HuH-7.5 (cell line): Measurements from ENCODE around the gene LINC01488.
A peak's percentile ranks its signal among the peaks of the same experiment; 100 is the strongest.

Source experiments
- DNase-seq: peaks from one replicate; pipeline ENCODE4 v3.0.0; 2011; ENCODE audit warnings: low spot score

LINC01488 gene

DNA sequence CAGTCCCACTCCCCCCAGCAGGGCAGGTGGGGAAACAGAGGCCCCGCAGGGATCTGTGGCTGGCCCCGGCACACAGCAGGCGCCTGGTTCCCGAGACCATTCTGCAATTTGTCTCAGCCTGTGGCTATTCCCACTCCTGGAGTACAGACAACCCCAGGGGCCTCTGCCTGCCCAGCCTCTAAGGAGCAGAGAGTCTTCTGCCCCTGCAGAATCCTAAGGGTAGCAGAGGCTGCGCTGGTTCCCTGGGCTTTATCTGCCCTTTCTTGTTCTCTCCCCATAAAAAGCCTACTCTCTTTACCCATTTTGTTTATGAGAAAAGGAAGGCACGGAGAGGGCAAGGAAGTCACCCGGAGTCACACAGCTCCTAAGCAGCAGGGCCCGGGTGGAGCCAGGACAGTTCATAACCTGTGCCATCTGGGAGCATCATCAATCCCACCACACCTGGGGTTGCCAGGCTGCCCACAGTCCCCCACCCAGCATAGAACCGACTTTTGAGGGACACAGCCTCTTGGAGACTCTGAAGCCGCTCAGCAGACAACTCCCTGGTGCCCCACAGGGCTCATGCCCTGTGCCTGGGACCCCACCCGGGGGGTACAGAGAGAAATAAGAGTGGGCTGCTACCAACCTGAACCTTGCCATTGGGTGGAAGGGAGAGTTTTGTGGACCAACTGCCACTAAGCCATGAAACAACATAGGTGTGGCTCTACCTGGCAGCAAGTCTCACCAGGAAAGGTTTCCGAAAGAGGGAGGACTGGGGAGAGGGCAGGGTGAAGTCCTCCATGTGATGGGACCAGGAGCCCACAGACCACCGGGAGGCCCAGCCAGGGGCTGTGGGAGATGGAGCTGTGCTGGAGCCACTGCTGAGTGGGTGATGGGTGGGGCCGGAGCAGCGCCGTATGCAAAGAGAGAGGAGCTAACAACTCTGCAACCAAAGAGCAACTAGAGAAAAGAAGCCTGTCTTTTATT, 17.2 kb upstream of the LINC01488 start:
- no peak for DNase-seq

DNA sequence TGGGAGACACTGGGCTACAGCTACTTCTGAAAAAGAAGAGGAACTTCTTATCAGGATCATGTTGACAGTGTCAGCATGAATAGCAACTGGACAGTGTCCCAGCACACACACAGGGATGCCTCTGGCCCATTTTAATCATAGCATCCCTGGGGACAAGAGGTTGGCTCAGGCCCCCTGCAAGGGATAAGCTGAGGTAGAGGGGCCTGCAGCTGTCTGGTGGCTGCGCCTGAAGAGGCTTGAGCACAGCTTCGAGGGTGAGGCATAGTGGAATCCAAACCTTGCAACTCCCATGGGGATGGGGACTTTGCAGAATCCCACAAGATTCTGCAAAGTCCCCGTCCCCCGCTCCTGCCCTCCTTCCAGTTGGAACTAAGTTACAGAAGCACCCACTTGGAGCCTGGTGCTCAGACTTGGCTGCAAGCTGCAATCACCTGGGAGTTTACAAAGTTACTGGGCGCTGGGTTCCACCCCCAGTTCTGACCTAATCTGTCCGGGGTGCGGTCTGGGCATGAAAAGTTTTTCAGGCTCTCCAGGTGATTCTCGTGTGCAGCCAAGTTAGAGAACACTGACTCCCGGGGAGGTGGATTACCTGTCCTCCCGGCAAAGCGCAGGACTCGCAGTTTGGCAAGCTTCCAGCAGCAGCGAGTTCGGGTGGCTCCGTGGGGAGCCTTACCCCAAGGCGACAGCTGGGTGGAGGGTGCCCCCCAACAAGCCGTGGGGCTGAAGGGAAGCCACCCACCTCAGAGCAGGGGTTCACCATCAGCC, 16.0 kb upstream of the LINC01488 start:
- no peak for DNase-seq

DNA sequence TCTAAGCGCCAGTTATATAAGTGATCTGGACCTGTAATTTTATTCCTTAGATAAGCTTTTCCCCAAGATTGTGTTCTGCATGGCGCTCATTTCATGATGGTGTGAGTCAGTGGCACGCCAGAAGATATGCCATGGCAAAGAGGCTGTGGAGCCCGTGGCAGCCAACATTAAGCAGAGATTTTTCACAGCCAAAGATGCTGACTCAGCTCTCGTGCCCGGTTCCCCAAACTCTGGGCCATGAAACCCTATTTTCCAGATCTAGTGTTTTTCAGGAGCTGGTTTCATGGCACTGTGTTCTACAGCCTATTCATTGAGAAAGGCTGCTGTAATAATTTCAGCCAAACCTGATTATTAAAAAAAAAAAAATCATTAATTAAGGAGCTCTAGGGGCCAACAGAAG, 15.4 kb upstream of the LINC01488 start:
- DNase-seq: no peak

DNA sequence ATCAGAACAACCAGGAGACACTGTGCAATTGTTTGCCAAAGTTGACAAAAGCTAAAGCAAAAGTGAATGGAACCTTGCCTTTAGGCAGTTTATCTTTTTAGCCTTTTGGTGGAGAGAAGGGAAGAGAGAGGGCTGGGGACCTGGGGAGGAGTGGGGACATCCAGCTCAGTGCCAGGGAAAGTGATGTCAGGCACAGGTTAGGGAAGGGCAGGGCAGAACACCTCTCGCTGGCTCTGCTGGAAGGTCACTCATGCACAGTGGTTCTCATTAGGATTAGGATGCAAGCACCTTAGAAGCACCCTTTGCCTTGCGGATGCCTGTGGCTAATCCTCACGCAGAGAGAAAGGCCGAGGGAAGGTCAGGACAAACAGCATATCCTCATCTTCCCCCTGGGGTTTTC, 14.3 kb upstream of the LINC01488 start:
- no peak for DNase-seq

DNA sequence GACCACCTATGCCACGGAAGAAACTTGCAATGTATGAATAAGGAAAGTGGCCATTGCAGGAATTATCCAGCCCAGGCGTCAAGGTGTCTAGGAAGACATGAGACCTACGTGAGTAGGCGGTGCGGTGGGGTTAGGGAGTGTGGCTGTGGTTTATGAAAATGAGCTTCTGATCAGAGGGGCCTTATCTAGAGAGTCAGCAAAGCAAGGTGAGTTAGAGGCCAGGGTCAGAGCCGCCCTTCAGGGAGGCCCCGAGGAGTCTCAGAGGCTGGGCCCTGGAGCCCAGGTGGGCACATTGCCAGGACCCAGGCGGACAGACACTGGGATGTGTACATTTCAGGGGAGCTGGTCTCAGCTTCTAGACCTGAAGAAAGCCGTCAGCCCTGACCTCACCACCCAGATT, 13.8 kb upstream of the LINC01488 start:
- DNase-seq: no peak

DNA sequence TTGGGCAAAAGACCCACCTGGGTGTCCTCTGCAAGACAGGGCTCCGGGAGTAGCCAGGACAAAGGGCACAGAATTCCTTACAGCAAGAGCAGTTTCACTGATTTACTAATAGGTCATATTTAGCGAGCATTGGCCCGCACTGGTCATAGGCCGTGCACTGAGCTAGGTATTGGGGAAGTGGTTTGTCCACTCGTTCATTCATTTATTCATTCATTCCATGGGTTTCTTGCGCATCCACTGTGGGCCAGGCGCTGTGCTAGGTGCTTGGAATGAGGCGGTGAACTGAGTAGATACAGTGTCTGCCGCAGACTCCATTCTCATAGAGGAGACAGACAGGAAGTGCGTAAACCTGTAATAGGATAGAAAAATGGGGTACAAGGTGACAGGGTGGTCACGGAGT, 13.2 kb upstream of the LINC01488 start:
- DNase-seq: no peak

DNA sequence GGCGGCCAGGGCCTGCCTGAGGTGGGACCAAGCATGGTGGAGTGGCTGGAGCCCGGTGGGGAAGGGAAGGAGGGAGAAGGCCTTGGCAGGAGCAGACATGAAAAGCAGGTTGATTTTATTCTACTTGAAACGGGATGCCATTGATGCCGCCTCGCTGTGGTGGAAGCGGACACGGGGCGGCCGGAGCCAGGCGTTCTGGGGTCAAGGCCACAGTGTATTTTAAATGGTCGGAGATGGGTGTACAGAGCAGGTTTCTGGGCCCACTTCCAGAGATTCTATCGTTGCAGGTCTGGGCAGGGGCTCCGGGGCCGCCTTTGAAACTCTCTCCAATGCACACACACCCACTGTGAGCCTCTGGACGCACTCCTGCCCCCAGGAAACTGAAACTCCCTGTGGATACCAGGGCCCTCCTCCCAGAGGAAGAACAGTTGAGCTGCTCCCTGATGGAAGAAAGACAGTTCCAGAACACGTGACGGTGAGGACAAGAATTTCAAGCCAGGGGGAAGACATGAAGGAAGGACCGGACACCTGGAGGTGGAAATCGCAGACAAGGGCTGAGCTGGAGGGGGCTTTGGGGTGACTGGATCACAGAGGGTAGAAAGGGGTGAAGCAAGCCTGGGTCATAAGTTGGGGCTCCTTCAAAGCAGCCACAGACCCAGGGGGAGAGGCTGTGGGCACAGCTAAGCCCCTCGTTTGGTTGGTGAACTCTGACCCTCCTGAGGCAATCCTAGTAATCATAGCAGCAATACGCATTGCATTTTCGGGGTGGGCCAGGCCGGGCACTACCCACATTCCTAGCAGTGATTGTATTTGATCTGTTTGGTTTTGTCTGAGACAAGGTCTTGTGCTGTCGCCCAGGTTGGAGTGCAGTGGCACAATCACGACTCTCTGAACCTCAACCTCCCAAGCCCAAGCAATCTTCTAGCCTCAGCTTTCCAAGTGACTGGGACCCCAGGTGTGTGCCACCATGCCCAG, 12.3 kb upstream of the LINC01488 start:
- no peak for DNase-seq

DNA sequence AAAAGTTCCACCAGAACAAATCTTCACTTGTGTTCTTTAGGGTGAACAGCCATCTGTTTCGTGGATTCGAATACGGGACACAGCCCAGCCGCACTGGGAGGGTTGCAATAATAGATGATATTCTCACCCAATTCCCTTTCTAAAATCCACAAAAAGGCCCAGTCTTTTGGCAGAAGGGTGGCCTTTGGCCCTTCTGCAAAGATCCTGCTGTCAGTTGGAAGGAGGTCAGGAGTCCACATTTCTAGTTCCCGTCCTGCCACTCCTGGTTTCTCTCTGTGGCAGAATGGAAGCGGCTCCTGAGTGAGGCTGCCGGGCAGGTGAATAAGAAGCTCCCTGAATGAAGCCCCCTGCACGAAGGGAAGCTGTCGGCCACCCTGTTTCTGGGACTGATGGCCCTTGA, 11.2 kb upstream of the LINC01488 start:
- peak; percentile 99 for DNase-seq

DNA sequence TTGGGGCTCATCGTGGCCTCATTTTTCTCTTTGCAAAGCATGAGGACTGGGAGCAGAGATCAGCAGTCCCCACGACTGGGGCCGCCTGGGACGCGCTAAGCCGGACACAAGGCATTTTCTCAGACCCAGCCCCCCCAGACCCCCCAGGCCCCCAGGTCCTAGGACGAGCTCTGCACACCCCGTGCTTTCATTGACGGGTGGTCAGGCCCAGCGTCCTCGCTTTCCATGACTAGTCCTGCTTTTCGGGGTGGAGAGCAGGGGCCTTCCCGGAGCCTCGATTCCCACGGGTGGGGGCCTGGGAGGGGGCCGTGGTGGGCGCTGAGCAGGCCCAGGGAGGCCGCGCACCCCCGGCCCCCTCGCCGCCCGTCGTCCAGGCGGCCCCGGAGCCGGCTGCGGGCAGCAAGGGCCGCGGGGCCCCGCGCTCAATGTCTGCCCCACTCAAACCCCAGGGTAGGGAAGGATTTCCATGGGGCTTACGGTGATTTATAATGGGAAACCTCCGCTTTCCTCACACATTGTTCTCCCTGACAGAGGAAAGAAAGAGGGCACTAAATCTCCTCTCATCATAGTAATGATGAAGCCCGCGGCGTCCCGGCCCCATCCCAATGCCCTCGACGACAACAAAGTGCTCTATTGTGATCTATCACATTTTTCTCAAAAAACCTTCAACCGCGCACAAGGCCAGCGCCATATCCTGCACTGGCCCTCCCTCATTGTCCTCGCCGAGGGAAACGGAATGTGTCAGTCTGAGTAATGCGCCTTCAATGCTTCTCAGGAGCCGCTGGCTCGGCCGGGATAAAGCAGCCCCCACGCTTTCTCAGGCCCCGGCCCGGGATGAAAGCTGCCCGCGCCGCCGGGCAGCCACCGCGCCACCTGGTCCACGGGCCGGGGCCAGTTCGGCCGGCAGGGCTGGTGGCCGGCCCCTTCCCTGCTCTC, 10.4 kb upstream of the LINC01488 start:
- DNase-seq: no peak

DNA sequence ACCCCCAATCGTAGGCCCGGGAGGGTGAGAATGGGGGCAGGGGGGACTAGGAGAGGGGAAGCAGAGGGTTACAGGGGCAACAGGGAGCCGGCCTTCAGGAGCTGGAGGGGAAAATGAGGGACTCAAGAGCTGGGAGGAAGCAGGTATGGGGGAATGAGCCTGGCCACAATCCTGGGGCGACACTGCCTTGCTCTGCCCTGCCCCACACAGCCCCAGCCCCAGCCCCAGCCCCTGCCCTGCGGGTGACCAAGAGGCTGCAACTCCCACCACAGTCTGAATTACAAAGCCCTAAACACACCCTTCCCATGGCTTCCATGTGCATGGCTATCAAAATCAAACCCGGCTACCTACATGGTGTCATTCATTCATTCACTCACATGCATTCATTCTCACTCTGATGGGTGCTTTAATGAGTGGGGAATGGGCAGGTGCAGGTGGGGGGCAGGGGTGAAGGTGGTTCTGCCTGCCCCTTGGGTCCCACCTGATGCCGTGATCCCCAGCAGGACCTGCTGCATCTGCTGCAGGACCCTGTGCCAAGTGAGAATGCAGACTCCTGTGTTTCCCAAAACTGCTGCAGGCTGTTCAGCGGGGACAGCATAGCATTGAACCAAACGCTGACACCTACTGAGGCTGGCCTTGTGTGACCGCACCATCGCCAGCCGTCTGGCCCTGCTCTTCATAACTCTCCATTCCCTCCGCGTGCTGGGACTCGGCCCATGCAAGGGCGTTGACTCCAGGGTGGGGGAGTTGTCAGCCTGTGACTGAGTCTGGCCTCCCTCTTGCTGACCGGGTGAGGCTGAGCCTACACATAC, 9.5 kb upstream of the LINC01488 start:
- no peak for DNase-seq

DNA sequence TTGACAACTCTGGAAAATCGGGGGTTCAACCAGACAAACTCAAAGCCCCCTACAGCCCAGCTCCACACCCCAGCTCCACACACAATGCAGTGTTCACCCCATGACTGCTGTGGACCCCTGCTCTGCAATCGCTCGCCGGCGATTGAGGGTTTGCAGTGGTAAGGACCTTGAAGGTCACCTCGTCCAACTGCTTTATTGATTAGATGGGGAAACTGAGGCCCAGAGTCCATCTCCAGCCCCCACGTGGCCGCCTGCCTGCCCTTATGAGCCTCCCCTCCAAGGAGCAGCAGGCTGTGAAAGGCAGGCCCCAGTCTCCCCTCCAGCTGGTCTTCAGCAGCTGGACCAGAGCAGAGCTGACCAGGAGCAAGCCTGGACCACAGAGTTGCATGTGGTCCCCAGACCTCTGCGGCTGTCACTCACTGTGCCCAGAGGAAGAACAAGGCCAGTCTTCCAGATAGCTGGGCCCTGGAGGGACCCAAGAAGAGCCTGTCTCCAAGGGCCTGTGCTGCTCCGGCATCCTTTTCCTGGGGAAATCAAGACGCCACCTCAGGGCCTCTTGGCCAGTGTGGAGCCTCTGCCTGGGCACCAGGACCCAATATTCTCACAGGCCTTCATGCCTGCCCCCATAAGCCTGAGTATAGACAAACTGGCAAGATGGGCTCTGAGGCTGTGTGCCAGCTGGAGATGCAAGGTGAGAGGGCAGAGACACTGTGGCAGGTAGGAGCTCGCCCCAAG, 8.8 kb upstream of the LINC01488 start:
- no peak for DNase-seq

DNA sequence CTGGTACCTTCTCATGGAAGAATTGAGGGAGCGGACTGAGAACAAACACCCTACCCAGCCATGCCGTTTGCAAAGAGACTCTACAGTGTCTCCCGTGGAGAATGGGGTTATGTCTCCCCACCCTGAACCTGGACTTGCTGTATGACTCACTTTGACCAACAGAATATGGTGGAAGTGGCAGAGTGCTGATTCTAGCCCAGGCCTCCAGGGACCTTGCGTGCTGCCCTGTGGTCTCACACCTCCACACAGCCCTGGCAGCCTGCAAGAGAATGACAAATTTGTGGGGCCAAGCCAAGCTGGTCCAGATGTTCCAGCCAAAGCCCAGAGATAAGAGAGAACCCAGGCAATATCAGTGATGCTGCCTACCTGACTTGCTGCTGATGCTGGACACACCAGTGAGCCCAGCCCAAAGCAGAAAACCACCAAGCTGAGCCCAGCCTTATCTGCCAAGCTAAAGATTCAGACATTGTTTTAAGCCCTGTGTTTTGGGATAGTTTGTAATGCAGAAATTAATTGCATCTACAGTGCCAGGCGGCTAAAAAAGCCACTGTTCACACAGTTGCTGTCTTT, 8.1 kb upstream of the LINC01488 start:
- DNase-seq: no peak

DNA sequence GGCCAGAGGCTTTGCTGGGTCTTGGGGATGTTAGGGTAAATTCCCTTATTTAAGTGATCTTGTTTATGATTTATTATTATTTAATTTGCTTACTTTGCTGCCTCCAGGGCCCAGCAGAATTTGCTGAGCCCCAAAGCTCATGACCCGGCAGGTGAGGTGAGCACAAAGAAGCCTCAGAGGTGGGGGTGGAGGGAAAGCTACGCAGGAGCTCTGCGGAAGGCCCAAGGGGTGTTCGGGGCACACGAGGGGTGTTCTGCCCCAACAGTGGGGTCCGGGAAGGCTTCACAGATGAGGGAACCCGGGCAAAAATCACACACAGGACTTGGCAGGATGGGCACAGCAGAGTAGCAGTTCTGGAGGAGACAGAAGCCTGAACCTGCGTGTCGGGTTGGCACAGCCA, 6.7 kb upstream of the LINC01488 start:
- no peak for DNase-seq

DNA sequence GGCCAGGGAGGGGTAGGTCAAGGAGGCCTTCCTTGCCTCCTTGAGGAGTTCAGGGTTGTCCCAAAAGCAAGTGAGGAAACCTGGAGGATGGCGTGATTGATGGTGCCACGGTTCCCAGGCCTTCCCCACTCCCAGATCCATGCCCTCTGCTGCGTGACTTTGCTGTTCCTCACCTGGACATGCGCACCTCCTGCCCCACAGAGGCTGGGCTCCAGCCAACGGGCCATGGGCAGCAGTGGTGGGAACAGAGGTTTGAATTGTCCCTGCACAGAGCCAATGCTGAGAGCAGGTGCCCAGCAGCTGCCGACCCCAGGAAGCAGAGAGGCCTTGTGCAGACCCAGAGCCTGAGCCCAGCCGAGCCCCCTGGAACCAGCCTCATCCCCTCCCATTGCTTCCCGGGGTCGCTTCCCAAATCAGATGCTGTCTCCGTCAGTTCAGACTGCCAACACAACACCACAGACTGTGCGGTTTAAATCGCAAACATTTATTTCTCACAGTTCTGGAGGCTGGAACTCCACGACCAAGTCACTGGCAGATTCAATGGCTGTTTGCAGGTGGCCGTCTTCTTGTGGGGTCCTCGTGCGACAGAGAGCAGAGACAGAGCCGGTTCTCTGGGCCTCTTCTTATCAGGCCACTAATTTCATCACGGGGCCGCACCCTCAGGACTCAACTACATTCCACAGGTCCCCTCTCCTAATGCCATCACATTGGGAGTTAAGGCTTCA, 6.2 kb upstream of the LINC01488 start:
- DNase-seq: no peak

DNA sequence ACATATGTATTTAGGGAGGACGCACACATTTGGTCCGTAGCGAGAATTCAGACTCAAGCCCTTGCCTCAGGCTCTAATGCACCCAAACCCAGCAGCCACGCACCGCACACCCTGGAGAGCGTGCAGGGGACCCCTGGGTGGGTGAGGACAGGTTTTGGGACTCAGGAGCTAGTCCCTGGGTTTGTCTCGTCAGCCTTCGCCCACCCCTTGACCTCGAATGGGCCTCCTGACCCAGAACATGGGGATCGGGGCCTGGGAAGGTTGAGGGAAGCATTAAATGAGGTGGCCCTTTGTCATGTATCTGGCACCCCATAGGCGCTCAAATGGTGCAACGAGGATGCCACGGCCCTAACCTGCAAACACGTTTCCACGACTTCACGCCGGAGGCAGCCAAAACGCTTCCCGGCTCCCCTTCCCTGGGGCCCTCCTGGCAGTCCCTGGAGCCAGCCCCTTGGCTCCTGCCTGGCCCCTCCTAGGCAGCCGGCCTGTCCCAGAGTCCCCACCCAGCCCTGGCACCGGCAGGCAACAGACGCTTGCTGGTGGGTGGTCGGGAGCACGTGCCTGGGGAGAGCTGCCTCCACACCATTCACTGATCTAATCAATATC, 5.5 kb upstream of the LINC01488 start:
- no peak for DNase-seq

DNA sequence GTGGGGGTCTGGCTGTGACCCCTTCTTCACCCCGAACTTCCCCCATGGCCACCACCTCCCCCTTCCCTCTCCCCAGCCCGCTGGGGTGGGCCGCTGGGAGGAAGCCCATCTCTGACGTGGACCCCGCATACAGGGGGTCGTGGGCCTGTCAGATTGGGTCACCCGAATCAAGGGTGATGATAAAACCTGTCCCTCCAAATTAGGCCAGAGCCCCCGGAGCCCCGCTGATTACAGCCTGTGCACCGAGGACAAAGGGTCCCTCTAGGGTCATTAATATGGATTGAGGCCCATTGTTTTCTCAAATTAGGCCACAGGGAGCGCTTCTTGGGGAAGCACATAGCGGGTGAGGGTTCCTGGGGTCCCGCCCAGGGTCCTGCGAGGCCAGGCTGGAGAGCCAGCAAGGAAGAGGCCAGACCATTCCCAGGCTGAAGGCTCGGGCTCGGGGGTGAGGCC, 4.9 kb upstream of the LINC01488 start:
- DNase-seq: no peak

DNA sequence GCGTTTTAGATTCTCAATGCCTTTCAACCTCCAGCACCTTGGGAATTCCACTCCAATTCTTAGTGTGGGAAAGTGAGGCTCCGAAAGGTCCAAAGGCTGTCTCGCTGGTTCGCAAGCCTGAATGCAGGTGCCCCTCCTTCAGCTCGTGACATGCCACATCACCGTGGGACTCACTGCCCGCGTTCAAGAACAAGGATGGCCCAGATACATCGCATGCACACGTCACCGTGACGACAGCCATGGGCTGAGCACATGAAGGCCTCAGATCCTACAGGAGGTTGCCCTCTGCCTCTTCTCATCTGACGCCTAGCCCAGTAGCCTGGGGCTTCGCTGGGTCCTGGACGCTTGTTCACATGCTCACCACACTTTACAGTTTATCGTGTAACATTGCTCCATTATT, 4.4 kb upstream of the LINC01488 start:
- no peak for DNase-seq
